ENCODE measurements around the gene CFAP58.

- TF ChIP-seq GATA3 (IDR thresholded peaks at IDR 0.05; ENCODE audit: low read depth, low read length), result no peak
- no peak for TF ChIP-seq GATA2 (IDR thresholded peaks at IDR 0.05; ENCODE audit: low read depth, low read length)
Measured at GRCh38 chr10:104492329-104492940, 138.8 kb downstream of the CFAP58 start.

Data from SH-SY5Y (cell line).